A673 (cell line): ENCODE results near the gene UVRAG. TPM values are rescaled to one million over a fixed set of nuclear protein-coding genes. Genes with fewer than 3 reads are reported as not detected.

ENCODE experiments used
- BruUV-seq: library from RNA; stranded (reverse); fragments of 400-500 nt; replicated peaks from 2 replicates; lab custom pipeline; 2021; lab: Mats Ljungman, UMichigan
- CTCF ChIA-PET: fragments of 300-600 bp; sonication (Branson Sonifier 250); formaldehyde crosslinking; loops from one replicate; lab custom pipeline; 2022; ENCODE audit warnings: antibody characterized with exemption; lab: Charles Lee
- POLR2A ChIA-PET: fragments of 300-600 bp; sonication (Branson Sonifier 250); formaldehyde crosslinking; loops from one replicate; lab custom pipeline; 2022; ENCODE audit warnings: antibody characterized with exemption; ENCODE audit not compliant: low non-redundant PET; lab: Charles Lee
- DNase-seq: peaks from one replicate; pipeline ENCODE4 v3.0.0-alpha.2; 2015; ENCODE audit warnings: low spot score
- H3K27ac ChIP-seq: fragments of 200-600 bp; sonication (generic); 2 replicates; pipeline ENCODE4 v1.5.1; 2016; ENCODE audit warnings: mixed run types, low read depth, mild to moderate bottlenecking, mixed read lengths, antibody characterized with exemption, low read length; ENCODE audit not compliant: poor library complexity, severe bottlenecking
- H3K27me3 ChIP-seq: fragments of 200-600 bp; sonication (generic); replicated peaks from 2 replicates; pipeline ENCODE4 v1.6.1; 2017; ENCODE audit warnings: mixed run types, low read depth, mild to moderate bottlenecking, mixed read lengths, antibody characterized with exemption, low read length; ENCODE audit not compliant: insufficient read depth, poor library complexity
- H3K36me3 ChIP-seq: fragments of 200-600 bp; sonication (generic); 2 replicates; pipeline ENCODE4 v1.6.1; 2016; ENCODE audit warnings: mixed run types, mild to moderate bottlenecking, mixed read lengths, antibody characterized with exemption, low read length; ENCODE audit not compliant: insufficient read depth, poor library complexity, severe bottlenecking
- H3K4me1 ChIP-seq: fragments of 200-600 bp; sonication (generic); 2 replicates; pipeline ENCODE4 v1.6.1; 2017; ENCODE audit warnings: mixed run types, mild to moderate bottlenecking, mixed read lengths, antibody characterized with exemption, low read length; ENCODE audit not compliant: insufficient read depth, poor library complexity, severe bottlenecking
- H3K4me3 ChIP-seq: fragments of 200-600 bp; sonication (generic); 2 replicates; pipeline ENCODE4 v1.5.1; 2016; ENCODE audit warnings: low read depth, mixed run types, mild to moderate bottlenecking, mixed read lengths, low read length; ENCODE audit not compliant: poor library complexity, severe bottlenecking
- H3K9me3 ChIP-seq: fragments of 200-600 bp; sonication (generic); 2 replicates; pipeline ENCODE4 v1.6.1; 2016; ENCODE audit warnings: mixed run types, low read depth, mild to moderate bottlenecking, mixed read lengths, antibody characterized with exemption, low read length; ENCODE audit not compliant: poor library complexity, severe bottlenecking
- EZH2 ChIP-seq: fragments of 200-600 bp; sonication (generic); IDR thresholded peaks from 2 replicates; pipeline ENCODE4 v1.6.1; 2017; ENCODE audit warnings: borderline replicate concordance, low read depth, mild to moderate bottlenecking, mixed read lengths, antibody characterized with exemption, low read length; ENCODE audit not compliant: poor library complexity, severe bottlenecking
- intact Hi-C: fragments of 100-400 bp; cut with micrococcal nuclease; formaldehyde crosslinking; loops from one replicate; pipeline ENCODE4 v1.10.0; 2022; ENCODE audit not compliant: unreplicated experiment
- total RNA-seq: library from RNA; stranded (reverse); gene quantifications from 2 replicates; pipeline ENCODE4 v1.2.3, GENCODE V29; 2021
- TF ChIP-seq, protein P1 (sequence below): fragments of 300-800, 200-600 bp; sonication (generic); conservative IDR thresholded peaks from 2 replicates; pipeline ENCODE4 v1.5.1; 2017; ENCODE audit warnings: low read depth, mild to moderate bottlenecking, antibody characterized with exemption, low read length, moderate library complexity, mixed read lengths

UVRAG gene
- total RNA-seq, 1 experiment from 2014 or later, result 21.1 TPM

DNA sequence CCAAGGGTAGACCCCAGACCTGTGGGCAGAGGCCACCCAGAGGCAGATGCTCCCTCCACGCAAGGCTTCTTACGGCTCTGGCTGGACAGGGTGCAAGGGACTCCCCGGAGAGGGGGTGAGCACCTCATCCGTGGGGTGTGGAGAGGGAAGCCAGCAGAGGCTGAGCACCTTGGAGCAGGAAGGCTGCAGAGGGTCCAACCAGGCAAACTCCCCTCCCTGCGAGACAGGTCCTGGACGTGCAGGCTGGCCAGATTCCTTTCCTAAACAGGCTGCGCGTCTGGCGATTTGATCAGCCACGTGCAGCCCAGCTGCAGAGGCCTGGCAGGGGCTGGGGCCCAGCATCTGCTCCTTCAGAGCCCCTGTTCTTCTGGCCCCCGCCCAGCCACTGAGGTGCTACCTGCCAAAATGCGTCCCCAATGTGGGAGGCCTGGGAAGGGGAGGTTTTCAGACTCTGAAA is 342.0 kb downstream of the UVRAG start:
- CTCF ChIA-PET, result no interaction called here
- POLR2A ChIA-PET, result interaction anchor here (0.6 kb wide), 1 partner anchor 550 kb away, joined by 4 read pairs; no protein-coding TSS in a partner anchor
- Histone ChIP-seq H3K27ac (no peak overlapping the region), H3K36me3 (no peaks in the 10 kb centered on the region), H3K4me3 (no peak overlapping the region), H3K4me1 (peaks cover 4% of the 10 kb centered on the region), H3K27me3 (no peaks in the 10 kb centered on the region), H3K9me3 (no peaks in the 10 kb centered on the region)
- DNase-seq, result no peak
- intact Hi-C loops, result loop anchor here (1.0 kb wide), 1 partner anchor 18 kb away; no protein-coding TSS in a partner anchor
- no peak for TF ChIP-seq EZH2
- TF ChIP-seq, protein P1, sequence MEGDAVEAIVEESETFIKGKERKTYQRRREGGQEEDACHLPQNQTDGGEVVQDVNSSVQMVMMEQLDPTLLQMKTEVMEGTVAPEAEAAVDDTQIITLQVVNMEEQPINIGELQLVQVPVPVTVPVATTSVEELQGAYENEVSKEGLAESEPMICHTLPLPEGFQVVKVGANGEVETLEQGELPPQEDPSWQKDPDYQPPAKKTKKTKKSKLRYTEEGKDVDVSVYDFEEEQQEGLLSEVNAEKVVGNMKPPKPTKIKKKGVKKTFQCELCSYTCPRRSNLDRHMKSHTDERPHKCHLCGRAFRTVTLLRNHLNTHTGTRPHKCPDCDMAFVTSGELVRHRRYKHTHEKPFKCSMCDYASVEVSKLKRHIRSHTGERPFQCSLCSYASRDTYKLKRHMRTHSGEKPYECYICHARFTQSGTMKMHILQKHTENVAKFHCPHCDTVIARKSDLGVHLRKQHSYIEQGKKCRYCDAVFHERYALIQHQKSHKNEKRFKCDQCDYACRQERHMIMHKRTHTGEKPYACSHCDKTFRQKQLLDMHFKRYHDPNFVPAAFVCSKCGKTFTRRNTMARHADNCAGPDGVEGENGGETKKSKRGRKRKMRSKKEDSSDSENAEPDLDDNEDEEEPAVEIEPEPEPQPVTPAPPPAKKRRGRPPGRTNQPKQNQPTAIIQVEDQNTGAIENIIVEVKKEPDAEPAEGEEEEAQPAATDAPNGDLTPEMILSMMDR, result no peak
- no TSS peak for BruUV-seq

DNA sequence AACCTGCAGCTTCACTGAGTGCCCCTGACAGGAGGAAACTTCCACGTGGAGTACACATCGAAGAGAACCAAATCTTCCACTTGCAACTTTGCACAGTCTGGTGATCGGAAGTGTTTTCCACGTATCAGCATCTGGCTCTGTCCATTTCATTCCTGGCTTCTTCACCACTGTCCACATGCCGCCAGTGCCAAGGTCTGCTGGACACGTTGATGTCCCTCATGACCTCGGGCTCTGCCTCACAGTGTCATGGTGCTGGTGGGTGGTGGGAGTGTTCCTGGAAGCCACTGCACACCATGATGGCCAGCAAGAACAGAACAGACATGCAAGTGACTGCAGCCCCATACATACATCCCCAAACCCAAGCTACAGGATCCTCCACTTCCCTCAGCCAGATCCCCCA is 342.9 kb downstream of the UVRAG start:
- intact Hi-C loops, result no loop called here
- H3K4me1 ChIP-seq, result peaks cover 4% of the 10 kb centered on the region
- TF ChIP-seq EZH2, result no peak
- BruUV-seq, result no TSS peak
- H3K36me3 ChIP-seq, result no peaks in the 10 kb centered on the region
- ChIA-PET POLR2A (interaction anchor here (0.6 kb wide), 1 partner anchor 551 kb away, joined by 4 read pairs; no protein-coding TSS in a partner anchor), CTCF (no interaction called here)
- DNase-seq, result no peak
- no peaks in the 10 kb centered on the region for H3K9me3 ChIP-seq
- no peaks in the 10 kb centered on the region for H3K27me3 ChIP-seq
- no peak overlapping the region for H3K27ac ChIP-seq
- no peak overlapping the region for H3K4me3 ChIP-seq

DNA sequence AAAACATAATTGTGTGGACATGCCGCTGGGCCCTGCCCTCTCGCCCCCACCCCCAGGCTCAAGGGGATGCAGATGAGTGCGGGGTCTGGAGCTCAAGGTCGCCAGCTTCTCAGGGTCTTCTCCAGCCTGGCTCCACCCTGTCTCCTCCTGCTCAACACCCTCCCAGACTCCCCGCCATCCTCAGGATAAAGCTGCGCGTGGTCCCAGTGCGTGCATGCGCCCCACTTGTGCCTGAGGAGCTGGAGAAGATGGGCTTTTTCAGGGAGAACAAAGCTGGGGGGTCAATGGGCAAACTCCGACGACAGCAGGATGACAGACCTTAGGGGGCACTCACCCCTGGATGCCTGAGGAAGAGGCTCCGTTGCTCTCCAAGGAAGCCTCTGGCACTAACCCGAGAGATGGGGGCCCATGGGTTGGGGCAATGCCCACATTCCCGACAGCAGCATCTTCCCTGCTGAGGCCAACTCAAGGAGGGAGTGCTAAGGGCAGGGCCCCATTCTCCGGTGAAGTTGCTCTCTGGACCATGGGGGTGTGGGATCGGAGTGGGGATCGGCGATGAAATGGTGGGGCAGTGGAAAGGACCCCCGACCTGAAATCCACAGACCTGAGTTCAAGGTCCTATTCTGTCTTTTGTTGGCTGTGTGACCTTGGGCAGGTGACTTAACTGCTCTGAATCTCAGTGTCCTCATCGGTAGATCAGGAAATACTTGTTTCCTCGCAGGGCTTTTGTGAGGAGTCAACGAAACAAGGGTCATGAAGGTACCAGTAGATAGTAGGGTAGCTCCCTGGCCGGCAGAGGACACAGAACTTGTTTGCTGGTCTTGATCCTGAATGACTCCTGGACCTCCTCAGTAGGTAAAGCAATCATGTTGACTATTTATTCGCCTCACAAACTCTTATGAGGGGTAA is 343.6 kb downstream of the UVRAG start:
- Histone ChIP-seq H3K27ac (no peak overlapping the region), H3K4me1 (peaks cover 4% of the 10 kb centered on the region), H3K27me3 (no peaks in the 10 kb centered on the region), H3K4me3 (no peak overlapping the region), H3K9me3 (no peaks in the 10 kb centered on the region), H3K36me3 (no peaks in the 10 kb centered on the region)
- no peak for DNase-seq
- no TSS peak for BruUV-seq
- POLR2A ChIA-PET, result no interaction called here
- TF ChIP-seq, protein P1, result no peak
- no peak for TF ChIP-seq EZH2
- CTCF ChIA-PET, result no interaction called here
- intact Hi-C loops, result no loop called here
